HepG2 (cell line): ENCODE measurements around the gene SDCCAG8. TPM values are rescaled to one million over a fixed set of nuclear protein-coding genes. Genes with fewer than 3 reads are reported as not detected.

Experiments used
- ATAC-seq: fragments of 200-7000 bp; cut with Tn5 transposase; 3 replicates; pipeline ENCODE4 v1.9.1; 2020; ENCODE audit warnings: mild to moderate bottlenecking, moderate library complexity
- BruUV-seq: library from RNA; stranded (reverse); fragments of 400-500 nt; replicated peaks from 2 replicates; lab custom pipeline; 2021; lab: Mats Ljungman, UMichigan
- CTCF ChIA-PET: fragments of 300-600 bp; formaldehyde crosslinking; extraction: SDS; loops from one replicate; lab custom pipeline; 2021; ENCODE audit warnings: low total read pairs, inconsistent platforms, low intra/inter-chr PET ratio; lab: Yijun Ruan, JAX
- POLR2A ChIA-PET: fragments of 350-600 bp; sonication (Branson Sonifier 250); formaldehyde crosslinking; loops from one replicate; lab custom pipeline; 2020; ENCODE audit warnings: antibody characterized with exemption, inconsistent platforms; lab: Yijun Ruan, JAX
- DNase-seq: peaks from one replicate; pipeline ENCODE4 v3.0.0-alpha.2; 2015; ENCODE audit warnings: low spot score
- FAIRE-seq: peaks from 3 replicates; lab custom pipeline; 2011; peaks lifted over from hg19 to GRCh38; lab: Jason Lieb, UNC
- H2AFZ ChIP-seq: one replicate; pipeline ENCODE4 v1.6.1; 2011; ENCODE audit warnings: low read length, inconsistent platforms
- H3K27ac ChIP-seq: fragments of 300-600 bp; 3 replicates; pipeline ENCODE4 v1.8.0; 2011; ENCODE audit warnings: mixed run types, mild to moderate bottlenecking, mixed read lengths, low read length, inconsistent platforms; ENCODE audit not compliant: insufficient read depth; ENCODE audit errors: extremely low read length
- H3K27me3 ChIP-seq, 2 experiments: fragments of 200-600 bp in 1 of 2; 2 replicates in 1 of 2; 3 replicates in 1 of 2; pipeline versions ENCODE4 v1.6.0 to v1.8.0; 2011; ENCODE audit warnings: low read length in 2 of 2, mild to moderate bottlenecking in 2 of 2, moderate library complexity in 2 of 2, inconsistent platforms in 1 of 2; ENCODE audit not compliant: insufficient read depth in 2 of 2, control insufficient read depth in 1 of 2
- H3K36me3 ChIP-seq, 2 experiments: fragments of 200-600 bp in 1 of 2; replicated peaks in 1 of 2; 2 replicates in 1 of 2; 3 replicates in 1 of 2; pipeline versions ENCODE4 v1.5.1 to v1.8.0; 2011; ENCODE audit warnings: low read length in 2 of 2, inconsistent platforms in 1 of 2; ENCODE audit not compliant: insufficient read depth in 2 of 2, control insufficient read depth in 1 of 2
- H3K4me1 ChIP-seq: 2 replicates; pipeline ENCODE4 v1.5.1; 2012; ENCODE audit warnings: low read length, inconsistent platforms; ENCODE audit not compliant: insufficient read depth
- H3K4me2 ChIP-seq: 2 replicates; pipeline ENCODE4 v1.6.0; 2011; ENCODE audit warnings: low read depth, low read length, inconsistent platforms
- H3K4me3 ChIP-seq, 3 experiments: fragments of 200-600 bp in 1 of 3; sonication (generic), shearing (Covaris generic) in 1 of 3; replicated peaks in 1 of 3; 2 replicates each; pipeline ENCODE4 v1.5.1; 2011 to 2016; ENCODE audit warnings: low read length in 3 of 3, inconsistent platforms in 2 of 3, low read depth in 2 of 3, mild to moderate bottlenecking in 2 of 3, control low read depth in 1 of 3, mixed read lengths in 1 of 3; ENCODE audit not compliant: insufficient read depth in 1 of 3
- H3K79me2 ChIP-seq: one replicate; pipeline ENCODE4 v1.6.1; 2011; ENCODE audit warnings: low read length, inconsistent platforms; ENCODE audit not compliant: insufficient read depth
- H3K9ac ChIP-seq: 2 replicates; pipeline ENCODE4 v1.6.0; 2011; ENCODE audit warnings: mild to moderate bottlenecking, low read depth, low read length, inconsistent platforms; ENCODE audit not compliant: insufficient read depth
- H3K9me3 ChIP-seq: 2 replicates; pipeline ENCODE4 v1.5.1; 2012; ENCODE audit warnings: mild to moderate bottlenecking, low read length
- H4K20me1 ChIP-seq: 2 replicates; pipeline ENCODE4 v1.6.0; 2011; ENCODE audit warnings: inconsistent platforms, mild to moderate bottlenecking, low read length, moderate library complexity; ENCODE audit not compliant: insufficient read depth
- AGO1 ChIP-seq: fragments of 200-400 bp; formaldehyde crosslinking; IDR thresholded peaks from 2 replicates; pipeline ENCODE4 v1.6.1; 2017; ENCODE audit warnings: mild to moderate bottlenecking, low read depth, low read length, moderate library complexity; ENCODE audit not compliant: poor library complexity, severe bottlenecking
- CHD4 ChIP-seq: fragments of 200-600 bp; sonication (generic); IDR thresholded peaks from 2 replicates; pipeline ENCODE4 v1.7.0; 2017; ENCODE audit warnings: mild to moderate bottlenecking, low read length, borderline replicate concordance
- DNMT3B ChIP-seq: conservative IDR thresholded peaks from 2 replicates; pipeline ENCODE4 v1.6.1; 2016; ENCODE audit warnings: missing biosample characterization, control low read depth
- GFI1 ChIP-seq: sonication (generic); formaldehyde crosslinking; IDR thresholded peaks from 2 replicates; pipeline ENCODE4 v1.5.0; 2020; ENCODE audit warnings: missing genetic modification reagents, mild to moderate bottlenecking, borderline replicate concordance
- JUN ChIP-seq: sonication (generic); formaldehyde crosslinking; IDR thresholded peaks from 2 replicates; pipeline ENCODE4 v1.4.0; 2020; ENCODE audit warnings: mild to moderate bottlenecking, missing genetic modification reagents
- KDM4B ChIP-seq: sonication (generic); formaldehyde crosslinking; IDR thresholded peaks from 2 replicates; pipeline ENCODE4 v1.4.0; 2020; ENCODE audit warnings: missing genetic modification reagents
- MIXL1 ChIP-seq: IDR thresholded peaks from 2 replicates; pipeline ENCODE4 v1.6.1; 2016
- PHF20 ChIP-seq: sonication (generic); formaldehyde crosslinking; IDR thresholded peaks from 2 replicates; pipeline ENCODE4 v1.5.0; 2020; ENCODE audit warnings: mild to moderate bottlenecking, missing genetic modification reagents
- SRSF9 ChIP-seq: fragments of 200-400 bp; formaldehyde crosslinking; IDR thresholded peaks from 2 replicates; pipeline ENCODE4 v1.6.1; 2018; ENCODE audit warnings: borderline replicate concordance, mild to moderate bottlenecking, low read depth, low read length; ENCODE audit not compliant: insufficient read depth, poor library complexity, severe bottlenecking
- ZNF17 ChIP-seq: sonication (generic); formaldehyde crosslinking; IDR thresholded peaks from 2 replicates; pipeline ENCODE4 v1.5.0; 2020; ENCODE audit warnings: mild to moderate bottlenecking, missing genetic modification reagents
- ZNF232 ChIP-seq: sonication (generic); formaldehyde crosslinking; IDR thresholded peaks from 2 replicates; pipeline ENCODE4 v1.4.0; 2020; ENCODE audit warnings: missing genetic modification reagents, borderline replicate concordance
- ZNF619 ChIP-seq: sonication (generic); formaldehyde crosslinking; IDR thresholded peaks from 2 replicates; pipeline ENCODE4 v1.4.0; 2020; ENCODE audit warnings: mild to moderate bottlenecking, missing genetic modification reagents
- ZNF670 ChIP-seq: sonication (generic); formaldehyde crosslinking; IDR thresholded peaks from 2 replicates; pipeline ENCODE4 v1.8.0; 2022; ENCODE audit warnings: mild to moderate bottlenecking, missing genetic modification reagents, borderline replicate concordance
- ZSCAN25 ChIP-seq: sonication (generic); formaldehyde crosslinking; IDR thresholded peaks from 2 replicates; pipeline ENCODE4 v1.8.0; 2022; ENCODE audit warnings: mild to moderate bottlenecking, missing genetic modification reagents
- WGBS: methylation state at CpG from one replicate; pipeline ENCODE4 v1.1.6; 2017; ENCODE audit warnings: low lambda C conversion rate; 5-methylcytosine and 5-hydroxymethylcytosine counted together
- in situ Hi-C: cut with HindIII; loops from 2 replicates; pipeline ENCODE4 v1.10.0; 2017; ENCODE audit warnings: low pct_unique_long_range_greater_than_20kb; ENCODE audit not compliant: extremely low pct_ligation_motif_present
- intact Hi-C: fragments of 100-400 bp; cut with micrococcal nuclease; formaldehyde crosslinking; loops from one replicate; pipeline ENCODE4 v1.10.0; 2022; ENCODE audit not compliant: unreplicated experiment
- polyA plus RNA-seq, 8 experiments: library from polyadenylated mRNA; depleted of rRNA in 3 of 8; stranded (reverse) in 7 of 8; unstranded in 1 of 8; fragments of >200 nt; fragmentation: Illumina TruSeq in 4 of 8; extraction: Trizol in 4 of 8; gene quantifications; 2 replicates each; pipeline versions ENCODE4 v1.2.1 to v1.2.3, GENCODE V29; 2011 to 2016; ENCODE audit warnings: low read depth in 4 of 8, missing spikeins in 1 of 8, mixed read lengths in 1 of 8; ENCODE audit not compliant: insufficient read depth in 1 of 8
- total RNA-seq, 5 experiments: library from RNA; depleted of rRNA; stranded (reverse); fragments of >200 nt; fragmentation: Illumina TruSeq; extraction: Trizol; gene quantifications; 2 replicates each; pipeline ENCODE4 v1.2.3, GENCODE V29; 2016; ENCODE audit warnings: low read depth in 1 of 5
- TF ChIP-seq, protein P1 (sequence below): sonication (generic); formaldehyde crosslinking; IDR thresholded peaks from 2 replicates; pipeline ENCODE4 v1.4.0; 2020; ENCODE audit warnings: missing genetic modification reagents, borderline replicate concordance
- TF ChIP-seq, protein P2 (sequence below): sonication (generic); formaldehyde crosslinking; IDR thresholded peaks from 2 replicates; pipeline ENCODE4 v1.4.0; 2020; ENCODE audit warnings: missing genetic modification reagents
- TF ChIP-seq, protein P3 (sequence below): sonication (generic); formaldehyde crosslinking; IDR thresholded peaks from 2 replicates; pipeline ENCODE4 v1.8.1; 2023; ENCODE audit warnings: mild to moderate bottlenecking, inconsistent platforms, moderate library complexity, missing genetic modification reagents, borderline replicate concordance
- TF ChIP-seq, protein P4 (sequence below): sonication (generic); formaldehyde crosslinking; IDR thresholded peaks from 2 replicates; pipeline ENCODE4 v1.5.0; 2020; ENCODE audit warnings: mild to moderate bottlenecking, low read depth, missing genetic modification reagents, borderline replicate concordance

SDCCAG8 gene
- total and polyA plus RNA-seq, 2 of the 13 experiments (the other 11 are each of a cell fraction or from before 2014, with no cell fraction given), result 9.5 to 13.4 TPM

DNA sequence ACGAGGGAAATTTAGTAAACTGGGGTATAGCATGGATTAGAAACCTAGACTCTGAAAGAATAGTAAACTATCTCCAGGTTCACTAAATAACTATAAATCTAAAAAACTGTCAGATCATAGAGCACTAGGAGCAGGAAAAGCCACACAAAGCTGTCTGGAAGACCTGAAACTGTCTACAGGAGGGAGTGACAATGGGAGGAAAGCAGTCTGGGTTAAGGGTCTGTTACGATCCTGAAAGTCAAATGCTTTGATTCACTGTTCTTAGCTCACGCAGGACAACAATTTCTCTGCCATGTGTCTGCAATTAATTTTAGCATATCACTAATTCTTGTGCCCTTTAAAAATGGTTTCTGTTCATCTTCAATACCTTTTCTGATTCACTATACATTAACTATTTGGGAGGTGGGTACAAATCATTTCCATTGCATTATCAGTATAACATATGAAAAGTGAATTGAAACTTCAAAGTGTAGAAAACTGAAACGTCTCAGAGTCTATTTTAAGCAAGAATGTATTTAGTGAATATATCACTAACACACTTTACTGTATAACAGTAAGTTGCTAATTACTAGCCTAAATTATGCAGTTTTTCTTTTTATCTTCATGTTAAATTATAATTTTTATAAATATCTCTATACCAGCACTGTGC is 19.1 kb upstream of the SDCCAG8 start:
- no peak overlapping the region for H3K9ac ChIP-seq
- WGBS, result 97% methylated on average over 4 of the region's 4 CpGs
- ATAC-seq (no peak), FAIRE-seq (no peak), DNase-seq (no peak)
- H3K27me3 ChIP-seq, result no peaks in the 10 kb centered on the region
- no TSS peak for BruUV-seq
- H3K79me2 ChIP-seq, result peaks cover 61% of the 10 kb centered on the region
- H3K36me3 ChIP-seq, result 0 out of 5 replicates have a peak, but pooled peaks cover 0 to 5% of the 10 kb centered on the region in 2 experiments
- ChIA-PET CTCF (no interaction called here), POLR2A (no interaction called here)
- intact Hi-C loops (no loop called here), in situ Hi-C loops (no loop called here)
- no peak overlapping the region for H3K4me2 ChIP-seq
- H4K20me1 ChIP-seq, result no peaks in the 10 kb centered on the region
- peaks cover 12% of the 10 kb centered on the region; the same call in 1 of the 2 replicates for H3K4me1 ChIP-seq
- no peak overlapping the region for H2AFZ ChIP-seq
- H3K27ac ChIP-seq, result no peak overlapping the region
- peaks cover 5% of the 10 kb centered on the region for H3K9me3 ChIP-seq
- no peak overlapping the region for H3K4me3 ChIP-seq
- TF ChIP-seq, protein P1, sequence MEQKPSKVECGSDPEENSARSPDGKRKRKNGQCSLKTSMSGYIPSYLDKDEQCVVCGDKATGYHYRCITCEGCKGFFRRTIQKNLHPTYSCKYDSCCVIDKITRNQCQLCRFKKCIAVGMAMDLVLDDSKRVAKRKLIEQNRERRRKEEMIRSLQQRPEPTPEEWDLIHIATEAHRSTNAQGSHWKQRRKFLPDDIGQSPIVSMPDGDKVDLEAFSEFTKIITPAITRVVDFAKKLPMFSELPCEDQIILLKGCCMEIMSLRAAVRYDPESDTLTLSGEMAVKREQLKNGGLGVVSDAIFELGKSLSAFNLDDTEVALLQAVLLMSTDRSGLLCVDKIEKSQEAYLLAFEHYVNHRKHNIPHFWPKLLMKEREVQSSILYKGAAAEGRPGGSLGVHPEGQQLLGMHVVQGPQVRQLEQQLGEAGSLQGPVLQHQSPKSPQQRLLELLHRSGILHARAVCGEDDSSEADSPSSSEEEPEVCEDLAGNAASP (CRISPR knock-in tag), result no peak
- TF ChIP-seq SRSF9 (no peak), ZNF17 (CRISPR knock-in tag) (no peak), CHD4 (no peak), PHF20 (CRISPR knock-in tag) (no peak), ZNF670 (CRISPR knock-in tag) (no peak), ZSCAN25 (CRISPR knock-in tag) (no peak), JUN (CRISPR knock-in tag) (no peak), ZNF619 (CRISPR knock-in tag) (no peak), KDM4B (CRISPR knock-in tag) (no peak), AGO1 (no peak), MIXL1 (no peak), ZNF232 (CRISPR knock-in tag) (no peak), GFI1 (no peak), DNMT3B (CRISPR knock-in tag) (no peak)
- TF ChIP-seq, protein P2, sequence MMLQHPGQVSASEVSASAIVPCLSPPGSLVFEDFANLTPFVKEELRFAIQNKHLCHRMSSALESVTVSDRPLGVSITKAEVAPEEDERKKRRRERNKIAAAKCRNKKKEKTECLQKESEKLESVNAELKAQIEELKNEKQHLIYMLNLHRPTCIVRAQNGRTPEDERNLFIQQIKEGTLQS (CRISPR knock-in tag), result no peak
- TF ChIP-seq, protein P3, sequence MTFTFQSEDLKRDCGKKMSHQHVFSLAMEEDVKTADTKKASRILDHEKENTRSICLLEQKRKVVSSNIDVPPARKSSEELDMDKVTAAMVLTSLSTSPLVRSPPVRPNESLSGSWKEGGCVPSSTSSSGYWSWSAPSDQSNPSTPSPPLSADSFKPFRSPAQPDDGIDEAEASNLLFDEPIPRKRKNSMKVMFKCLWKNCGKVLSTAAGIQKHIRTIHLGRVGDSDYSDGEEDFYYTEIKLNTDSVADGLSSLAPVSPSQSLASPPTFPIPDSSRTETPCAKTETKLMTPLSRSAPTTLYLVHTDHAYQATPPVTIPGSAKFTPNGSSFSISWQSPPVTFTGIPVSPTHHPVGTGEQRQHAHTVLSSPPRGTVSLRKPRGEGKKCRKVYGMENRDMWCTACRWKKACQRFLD (CRISPR knock-in tag), result no peak
- TF ChIP-seq, protein P4, sequence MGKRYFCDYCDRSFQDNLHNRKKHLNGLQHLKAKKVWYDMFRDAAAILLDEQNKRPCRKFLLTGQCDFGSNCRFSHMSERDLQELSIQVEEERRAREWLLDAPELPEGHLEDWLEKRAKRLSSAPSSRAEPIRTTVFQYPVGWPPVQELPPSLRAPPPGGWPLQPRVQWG (CRISPR knock-in tag), result no peak
